ENCODE measurements around the gene DSTN.

DSTN gene

GRCh38 chr20:17633221-17633849, 63.5 kb downstream of the DSTN start:
- Histone ChIP-seq H3K4me2 (ENCODE audit: low read depth, low read length, poor library complexity, severe bottlenecking) (no peak overlapping the region), H3K79me2 (ENCODE audit: insufficient read depth, low read length) (no peaks in the 10 kb centered on the region), H3K36me3 (ENCODE audit: insufficient read depth, low read length) (peaks cover 87% of the 10 kb centered on the region; the same call in 1 of the 2 replicates)

GRCh38 chr20:17633850-17634500, 64.1 kb downstream of the DSTN start:
- H3K36me3 ChIP-seq (ENCODE audit: insufficient read depth, low read length) = peaks cover 87% of the 10 kb centered on the region; the same call in 1 of the 2 replicates
- TF ChIP-seq CTCF (conservative IDR thresholded peaks at IDR 0.05; ENCODE audit: low read length) = no peak
- TF ChIP-seq EZH2phosphoT487 (IDR thresholded peaks at IDR 0.05; ENCODE audit: borderline replicate concordance) = no peak
- H3K79me2 ChIP-seq (ENCODE audit: insufficient read depth, low read length) = no peaks in the 10 kb centered on the region

More at GRCh38 chr20:17633221-17633849, 63.5 kb downstream of the DSTN start:
- H3K9me3 ChIP-seq (ENCODE audit: insufficient read depth, low read depth, low read length) = no peaks in the 10 kb centered on the region
- no peaks in the 10 kb centered on the region for H3K9me2 ChIP-seq (replicated peaks; ENCODE audit: low read depth, low read length)
- no peak overlapping the region for H3K9ac ChIP-seq (ENCODE audit: low read depth, low read length, poor library complexity, severe bottlenecking)
- no peaks in the 10 kb centered on the region for H3K4me1 ChIP-seq (ENCODE audit: insufficient read depth, low read length, poor library complexity, severe bottlenecking)
- no peak overlapping the region for H2AFZ ChIP-seq (ENCODE audit: low read length)
- H3F3A ChIP-seq (ENCODE audit: low read depth) = no peaks in the 10 kb centered on the region
- H4K20me1 ChIP-seq (ENCODE audit: insufficient read depth, low read length, poor library complexity, severe bottlenecking) = no peaks in the 10 kb centered on the region
- TF ChIP-seq CTCF (conservative IDR thresholded peaks at IDR 0.05; ENCODE audit: low read length) (no peak), EZH2phosphoT487 (IDR thresholded peaks at IDR 0.05; ENCODE audit: borderline replicate concordance) (no peak)
- no peak overlapping the region for H3K4me3 ChIP-seq (ENCODE audit: low read length, poor library complexity, severe bottlenecking)
- H3K27me3 ChIP-seq (ENCODE audit: insufficient read depth, low read length, poor library complexity, severe bottlenecking) = no peaks in the 10 kb centered on the region

GRCh38 chr20:17634661-17635331, 64.9 kb downstream of the DSTN start:
- H3K9me3 ChIP-seq (ENCODE audit: insufficient read depth, low read depth, low read length) = no peaks in the 10 kb centered on the region
- H3F3A ChIP-seq (ENCODE audit: low read depth) = no peaks in the 10 kb centered on the region
- no peak overlapping the region for H3K4me3 ChIP-seq (ENCODE audit: low read length, poor library complexity, severe bottlenecking)
- H3K9me2 ChIP-seq (replicated peaks; ENCODE audit: low read depth, low read length) = no peaks in the 10 kb centered on the region
- no peaks in the 10 kb centered on the region for H3K4me1 ChIP-seq (ENCODE audit: insufficient read depth, low read length, poor library complexity, severe bottlenecking)
- H3K79me2 ChIP-seq (ENCODE audit: insufficient read depth, low read length) = no peaks in the 10 kb centered on the region
- H2AFZ ChIP-seq (ENCODE audit: low read length) = no peak overlapping the region
- no peak overlapping the region for H3K9ac ChIP-seq (ENCODE audit: low read depth, low read length, poor library complexity, severe bottlenecking)
- H3K4me2 ChIP-seq (ENCODE audit: low read depth, low read length, poor library complexity, severe bottlenecking) = no peak overlapping the region
- no peaks in the 10 kb centered on the region for H4K20me1 ChIP-seq (ENCODE audit: insufficient read depth, low read length, poor library complexity, severe bottlenecking)
- H3K27me3 ChIP-seq (ENCODE audit: insufficient read depth, low read length, poor library complexity, severe bottlenecking) = no peaks in the 10 kb centered on the region
- peaks cover 85% of the 10 kb centered on the region; the same call in 1 of the 2 replicates for H3K36me3 ChIP-seq (ENCODE audit: insufficient read depth, low read length)
- no peak for TF ChIP-seq EZH2phosphoT487 (IDR thresholded peaks at IDR 0.05; ENCODE audit: borderline replicate concordance)
- no peak for TF ChIP-seq CTCF (conservative IDR thresholded peaks at IDR 0.05; ENCODE audit: low read length)

More at GRCh38 chr20:17633850-17634500, 64.1 kb downstream of the DSTN start:
- Histone ChIP-seq H3K4me1 (ENCODE audit: insufficient read depth, low read length, poor library complexity, severe bottlenecking) (no peaks in the 10 kb centered on the region), H3K27me3 (ENCODE audit: insufficient read depth, low read length, poor library complexity, severe bottlenecking) (no peaks in the 10 kb centered on the region), H3K9me3 (ENCODE audit: insufficient read depth, low read depth, low read length) (no peaks in the 10 kb centered on the region), H4K20me1 (ENCODE audit: insufficient read depth, low read length, poor library complexity, severe bottlenecking) (no peaks in the 10 kb centered on the region), H3K4me2 (ENCODE audit: low read depth, low read length, poor library complexity, severe bottlenecking) (no peak overlapping the region), H2AFZ (ENCODE audit: low read length) (no peak overlapping the region), H3F3A (ENCODE audit: low read depth) (no peaks in the 10 kb centered on the region), H3K9ac (ENCODE audit: low read depth, low read length, poor library complexity, severe bottlenecking) (no peak overlapping the region), H3K4me3 (ENCODE audit: low read length, poor library complexity, severe bottlenecking) (no peak overlapping the region), H3K9me2 (replicated peaks; ENCODE audit: low read depth, low read length) (no peaks in the 10 kb centered on the region)

Measured in Loucy (cell line).